H9 (cell line): ENCODE measurements around the gene MROH7. TPM values are rescaled to one million over a fixed set of nuclear protein-coding genes. Genes with fewer than 3 reads are reported as not detected.

Source experiments
- DNase-seq: peaks from one replicate; pipeline ENCODE4 v3.0.0-alpha.2; 2017
- H2AFZ ChIP-seq: one replicate; pipeline ENCODE4 v1.6.1; 2013; ENCODE audit warnings: mild to moderate bottlenecking, low read length, control low read depth, moderate library complexity
- H2AK5ac ChIP-seq: 2 replicates; pipeline ENCODE4 v1.6.1; 2013; ENCODE audit warnings: low read length, control low read depth, mixed read lengths; ENCODE audit not compliant: insufficient read length
- H2BK120ac ChIP-seq: one replicate; pipeline ENCODE4 v1.6.1; 2013; ENCODE audit warnings: low read depth, mild to moderate bottlenecking, low read length, control low read depth, inconsistent platforms; ENCODE audit not compliant: poor library complexity, severe bottlenecking
- H2BK12ac ChIP-seq: 2 replicates; pipeline ENCODE4 v1.6.1; 2013; ENCODE audit warnings: low read length, control low read depth, mixed read lengths, low read depth; ENCODE audit not compliant: insufficient read length
- H2BK15ac ChIP-seq: 2 replicates; pipeline ENCODE4 v1.6.1; 2013; ENCODE audit warnings: low read depth, low read length, control low read depth
- H2BK20ac ChIP-seq: one replicate; pipeline ENCODE4 v1.6.1; 2013; ENCODE audit warnings: low read depth, mild to moderate bottlenecking, low read length, control low read depth, inconsistent platforms; ENCODE audit not compliant: poor library complexity, severe bottlenecking
- H2BK5ac ChIP-seq: 2 replicates; pipeline ENCODE4 v1.6.1; 2013; ENCODE audit warnings: low read length, control low read depth, mixed read lengths; ENCODE audit not compliant: insufficient read length
- H3K14ac ChIP-seq: 2 replicates; pipeline ENCODE4 v1.6.1; 2013; ENCODE audit warnings: low read length, control low read depth; ENCODE audit not compliant: insufficient read depth
- H3K18ac ChIP-seq: 2 replicates; pipeline ENCODE4 v1.6.1; 2013; ENCODE audit warnings: low read depth, mild to moderate bottlenecking, mixed read lengths, low read length, control low read depth; ENCODE audit not compliant: insufficient read length
- H3K23ac ChIP-seq: 2 replicates; pipeline ENCODE4 v1.6.1; 2013; ENCODE audit warnings: low read length, control low read depth, mixed read lengths, low read depth; ENCODE audit not compliant: insufficient read length
- H3K23me2 ChIP-seq: 2 replicates; pipeline ENCODE4 v1.6.1; 2013; ENCODE audit warnings: low read depth, mild to moderate bottlenecking, mixed read lengths, low read length, control low read depth; ENCODE audit not compliant: insufficient read length, poor library complexity, severe bottlenecking
- H3K27ac ChIP-seq: 2 replicates; pipeline ENCODE4 v1.5.1; 2013; ENCODE audit warnings: low read length, control low read depth, mixed read lengths, low read depth; ENCODE audit not compliant: insufficient read length
- H3K27me3 ChIP-seq: 2 replicates; pipeline ENCODE4 v1.6.1; 2013; ENCODE audit warnings: low read length, control low read depth, inconsistent platforms; ENCODE audit not compliant: insufficient read depth
- H3K4ac ChIP-seq: 2 replicates; pipeline ENCODE4 v1.6.1; 2013; ENCODE audit warnings: low read depth, mild to moderate bottlenecking, control low read depth, inconsistent platforms, low read length, moderate library complexity
- H3K4me1 ChIP-seq: 2 replicates; pipeline ENCODE4 v1.6.1; 2013; ENCODE audit warnings: low read length, control low read depth, inconsistent platforms; ENCODE audit not compliant: insufficient read depth
- H3K4me2 ChIP-seq: 2 replicates; pipeline ENCODE4 v1.6.1; 2013; ENCODE audit warnings: low read length, control low read depth, mixed read lengths; ENCODE audit not compliant: insufficient read length, insufficient read depth
- H3K56ac ChIP-seq: 2 replicates; pipeline ENCODE4 v1.6.1; 2013; ENCODE audit warnings: low read depth, mild to moderate bottlenecking, mixed read lengths, low read length, control low read depth; ENCODE audit not compliant: insufficient read length
- H3K79me1 ChIP-seq: 2 replicates; pipeline ENCODE4 v1.6.1; 2013; ENCODE audit warnings: low read depth, mild to moderate bottlenecking, moderate library complexity, low read length, control low read depth, inconsistent platforms; ENCODE audit not compliant: insufficient read depth, poor library complexity, severe bottlenecking
- H3K79me2 ChIP-seq: 2 replicates; pipeline ENCODE4 v1.6.1; 2013; ENCODE audit warnings: low read length, control low read depth, inconsistent platforms; ENCODE audit not compliant: insufficient read depth
- H3K9ac ChIP-seq: 2 replicates; pipeline ENCODE4 v1.6.1; 2013; ENCODE audit warnings: low read length, control low read depth, mixed read lengths; ENCODE audit not compliant: insufficient read length; ENCODE audit errors: extremely low read depth
- H3K9me3 ChIP-seq: one replicate; pipeline ENCODE4 v1.6.1; 2013; ENCODE audit warnings: low read depth, low read length, inconsistent platforms; ENCODE audit not compliant: control insufficient read depth
- H3T11ph ChIP-seq: one replicate; pipeline ENCODE4 v1.6.1; 2013; ENCODE audit warnings: mild to moderate bottlenecking, low read length, control low read depth, inconsistent platforms
- H4K20me1 ChIP-seq: one replicate; pipeline ENCODE4 v1.6.1; 2013; ENCODE audit not compliant: control insufficient read depth, insufficient read length, insufficient read depth
- H4K5ac ChIP-seq: 2 replicates; pipeline ENCODE4 v1.6.1; 2013; ENCODE audit warnings: low read depth, mild to moderate bottlenecking, mixed read lengths, low read length, control low read depth; ENCODE audit not compliant: insufficient read length
- H4K8ac ChIP-seq: replicated peaks from 2 replicates; pipeline ENCODE4 v1.6.1; 2013; ENCODE audit warnings: low read length, control low read depth, mixed read lengths, low read depth; ENCODE audit not compliant: insufficient read length
- H4K91ac ChIP-seq: 2 replicates; pipeline ENCODE4 v1.6.1; 2013; ENCODE audit warnings: low read depth, mild to moderate bottlenecking, moderate library complexity, mixed read lengths, low read length, control low read depth; ENCODE audit not compliant: insufficient read length
- H3K27ac Mint-ChIP-seq, 3 experiments: 2 replicates in 2 of 3; 3 replicates in 1 of 3; pipeline ENCODE4 v1.8.0; 2020 to 2021; ENCODE audit warnings: mixed read lengths in 3 of 3, mild to moderate bottlenecking in 1 of 3, moderate library complexity in 1 of 3
- H3K27me3 Mint-ChIP-seq: 2 replicates; pipeline ENCODE4 v1.8.0; 2021; ENCODE audit warnings: low read depth, mild to moderate bottlenecking, moderate library complexity, mixed read lengths
- H3K36me3 Mint-ChIP-seq, 3 experiments: 2 replicates in 2 of 3; 3 replicates in 1 of 3; pipeline ENCODE4 v1.8.0; 2020 to 2021; ENCODE audit warnings: low read depth in 3 of 3, mixed read lengths in 3 of 3; ENCODE audit not compliant: insufficient read depth in 1 of 3
- H3K4me1 Mint-ChIP-seq, 2 experiments: 2 replicates each; pipeline ENCODE4 v1.8.0; 2020; ENCODE audit warnings: mixed read lengths in 2 of 2
- H3K4me3 Mint-ChIP-seq, 2 experiments: 2 replicates in 1 of 2; 3 replicates in 1 of 2; pipeline ENCODE4 v1.8.0; 2020 to 2021; ENCODE audit warnings: mild to moderate bottlenecking in 2 of 2, mixed read lengths in 2 of 2, moderate library complexity in 1 of 2
- H3K9me3 Mint-ChIP-seq, 2 experiments: 2 replicates in 1 of 2; 3 replicates in 1 of 2; pipeline ENCODE4 v1.8.0; 2020; ENCODE audit warnings: mild to moderate bottlenecking in 2 of 2, mixed read lengths in 2 of 2, moderate library complexity in 1 of 2
- CTCF ChIP-seq: fragments of 200-600 bp; sonication (generic); conservative IDR thresholded peaks from 3 replicates; pipeline ENCODE4 v1.8.0; 2021; ENCODE audit warnings: antibody characterized with exemption, mild to moderate bottlenecking
- WGBS: extraction: QIAGEN DNeasy Blood & Tissue Kit; methylation state at CpG from one replicate; pipeline ENCODE4 v1.1.7; 2013; ENCODE audit warnings: missing lambda C conversion rate, low lambda C conversion rate, mixed read lengths; ENCODE audit not compliant: insufficient read length; ENCODE audit errors: extremely low coverage; 5-methylcytosine and 5-hydroxymethylcytosine counted together
- total RNA-seq: library from RNA; stranded (reverse); gene quantifications from 2 replicates; pipeline ENCODE4 v1.2.1, GENCODE V29; 2021

The MROH7 gene
- total RNA-seq, 1 experiment from 2014 or later = 0.09 TPM

- no peak overlapping the region for H3K27ac ChIP-seq
- H4K5ac ChIP-seq = no peak overlapping the region
- no peak overlapping the region for H3K4me2 ChIP-seq
- H3K14ac ChIP-seq = no peak overlapping the region
- H2BK12ac ChIP-seq = no peak overlapping the region
- WGBS = no CpG with 5 or more reads among the region's 4 CpGs
- Mint-ChIP-seq H3K4me1 (0 out of 4 replicates have a peak, but pooled peaks cover 0 to 3% of the 10 kb centered on the region in 2 experiments), H3K27ac (no peak overlapping the region), H3K27me3 (no peaks in the 10 kb centered on the region), H3K9me3 (peaks cover 0 to 3% of the 10 kb centered on the region in 2 experiments; a peak in 2 of 5 replicates), H3K4me3 (no peak overlapping the region), H3K36me3 (peaks cover 25 to 60% (median 48%) of the 10 kb centered on the region in 3 experiments; a peak in 6 of 7 replicates)
- H3K79me2 ChIP-seq = no peaks in the 10 kb centered on the region
- H2BK15ac ChIP-seq = no peak overlapping the region
- H3K79me1 ChIP-seq = no peaks in the 10 kb centered on the region
- H2BK5ac ChIP-seq = no peak overlapping the region
- no peaks in the 10 kb centered on the region for H3K23me2 ChIP-seq
- no peak overlapping the region for H3T11ph ChIP-seq
- H4K91ac ChIP-seq = no peak overlapping the region
- no peak overlapping the region for H2BK120ac ChIP-seq
- H3K9ac ChIP-seq = no peak overlapping the region
- H2AFZ ChIP-seq = no peak overlapping the region
- no peak overlapping the region for H3K18ac ChIP-seq
- no peaks in the 10 kb centered on the region for H3K9me3 ChIP-seq
- H3K4me1 ChIP-seq = no peaks in the 10 kb centered on the region
- no peaks in the 10 kb centered on the region for H3K27me3 ChIP-seq
- no peak overlapping the region for H2AK5ac ChIP-seq
- no peak for TF ChIP-seq CTCF
- no peak overlapping the region for H3K56ac ChIP-seq
- H3K4ac ChIP-seq = no peak overlapping the region
- H2BK20ac ChIP-seq = no peak overlapping the region
- no peak for DNase-seq
- no peak overlapping the region for H4K8ac ChIP-seq
- H3K23ac ChIP-seq = no peak overlapping the region
- no peaks in the 10 kb centered on the region for H4K20me1 ChIP-seq
These were observed 99.9 kb downstream of the MROH7 start for GRCh38 chr1:54741531-54741930.
